ENCODE data around the gene FHL2. TPM values are rescaled to one million over a fixed set of nuclear protein-coding genes. Genes with fewer than 3 reads are reported as not detected.
A peak's percentile ranks its signal among the peaks of the same experiment; 100 is the strongest.

FHL2 gene
- 0.15 TPM for polyA plus RNA-seq

GRCh38 chr2:105398336-105399206 lies at the start of gene FHL2:
TSS of gene FHL2 (minus strand) at chr2:105399051. CDS start at chr2:105386516, 12,535 bp downstream.
- Mint-ChIP-seq H3K4me1 (peaks cover 0 to 4% (median 2%) of the 10 kb centered on the region in 3 donors), H3K27me3 (peaks cover 30% of the 10 kb centered on the region), H3K9me3 (no peaks in the 10 kb centered on the region), H3K4me3 (peak within 1 kb of the TSS; percentile 63 to 89 (median 82)), H3K36me3 (no peaks in the 10 kb centered on the region), H3K27ac (no peak within 1 kb of the TSS)

- Mint-ChIP-seq H3K36me3 (peaks cover 4% of the 10 kb centered on the region), H3K4me1 (no peaks in the 10 kb centered on the region), H3K27ac (no peak overlapping the region), H3K27me3 (peaks cover 16% of the 10 kb centered on the region), H3K4me3 (no peak overlapping the region), H3K9me3 (no peaks in the 10 kb centered on the region)
Measured at GRCh38 chr2:105447476-105447875, 48.6 kb upstream of the FHL2 start.

DNA sequence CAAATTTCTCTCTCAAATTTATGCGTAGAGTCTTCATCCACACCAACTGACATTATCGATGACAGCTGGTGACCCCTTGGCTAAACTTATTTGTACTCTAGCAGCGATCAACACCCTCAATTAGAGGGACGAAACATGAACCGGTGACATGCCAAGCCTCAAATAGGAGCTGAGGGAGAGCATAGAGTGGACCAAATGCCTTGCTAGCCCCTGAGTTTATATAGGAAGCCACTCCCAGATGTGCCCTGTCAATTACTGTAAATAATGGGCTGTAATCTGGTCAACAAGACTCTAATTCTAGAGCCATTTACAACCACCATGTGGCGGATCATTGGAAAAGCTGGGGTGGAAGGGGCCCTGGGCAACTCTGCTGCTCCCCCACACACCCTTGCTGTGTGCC lies 47.6 kb upstream of the FHL2 start:
- H3K27me3 Mint-ChIP-seq = peaks cover 16% of the 10 kb centered on the region
- H3K27ac Mint-ChIP-seq = no peak overlapping the region
- peaks cover 4% of the 10 kb centered on the region for H3K36me3 Mint-ChIP-seq

GRCh38 chr2:105445976-105446375 lies 47.1 kb upstream of the FHL2 start:
- Mint-ChIP-seq H3K27me3 (peaks cover 16% of the 10 kb centered on the region), H3K9me3 (no peaks in the 10 kb centered on the region), H3K36me3 (peaks cover 4% of the 10 kb centered on the region), H3K27ac (no peak overlapping the region), H3K4me1 (no peaks in the 10 kb centered on the region), H3K4me3 (no peak overlapping the region)

More for the DNA sequence above, 47.6 kb upstream of the FHL2 start:
- Mint-ChIP-seq H3K4me1 (no peaks in the 10 kb centered on the region), H3K9me3 (no peaks in the 10 kb centered on the region), H3K4me3 (no peak overlapping the region)

DNA sequence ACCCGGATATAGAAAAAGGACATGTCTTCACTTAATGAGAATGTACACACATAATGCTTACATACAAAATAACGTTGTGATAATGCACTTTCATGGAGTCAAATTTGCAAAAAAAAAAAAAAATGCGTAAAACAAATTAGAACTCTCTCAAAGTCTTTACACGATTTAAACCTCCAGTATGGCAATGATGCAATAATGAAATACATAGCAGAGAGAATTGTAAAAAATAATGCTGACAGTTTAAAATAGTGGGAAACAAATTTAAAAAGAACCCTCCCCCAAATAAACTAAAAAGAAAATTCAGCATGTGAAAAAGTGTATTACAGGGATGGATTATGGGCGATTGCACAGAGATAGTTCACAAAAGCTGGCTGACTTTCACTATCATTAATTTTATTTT lies 46.6 kb upstream of the FHL2 start:
- no peaks in the 10 kb centered on the region for H3K4me1 Mint-ChIP-seq
- H3K9me3 Mint-ChIP-seq = no peaks in the 10 kb centered on the region
- peaks cover 4% of the 10 kb centered on the region for H3K36me3 Mint-ChIP-seq
- no peak overlapping the region for H3K4me3 Mint-ChIP-seq
- no peak overlapping the region for H3K27ac Mint-ChIP-seq
- peaks cover 16% of the 10 kb centered on the region for H3K27me3 Mint-ChIP-seq

- Mint-ChIP-seq H3K36me3 (peaks cover 4% of the 10 kb centered on the region), H3K9me3 (no peaks in the 10 kb centered on the region), H3K4me1 (no peaks in the 10 kb centered on the region), H3K4me3 (no peak overlapping the region), H3K27ac (no peak overlapping the region), H3K27me3 (peaks cover 15% of the 10 kb centered on the region)
Measured at GRCh38 chr2:105443617-105444598, 45.1 kb upstream of the FHL2 start.

- H3K27ac Mint-ChIP-seq = no peak overlapping the region
- peaks cover 7% of the 10 kb centered on the region for H3K27me3 Mint-ChIP-seq
- no peaks in the 10 kb centered on the region for H3K4me1 Mint-ChIP-seq
- no peaks in the 10 kb centered on the region for H3K36me3 Mint-ChIP-seq
- no peaks in the 10 kb centered on the region for H3K9me3 Mint-ChIP-seq
- no peak overlapping the region for H3K4me3 Mint-ChIP-seq
Measured at GRCh38 chr2:105442721-105443120, 43.9 kb upstream of the FHL2 start.

DNA sequence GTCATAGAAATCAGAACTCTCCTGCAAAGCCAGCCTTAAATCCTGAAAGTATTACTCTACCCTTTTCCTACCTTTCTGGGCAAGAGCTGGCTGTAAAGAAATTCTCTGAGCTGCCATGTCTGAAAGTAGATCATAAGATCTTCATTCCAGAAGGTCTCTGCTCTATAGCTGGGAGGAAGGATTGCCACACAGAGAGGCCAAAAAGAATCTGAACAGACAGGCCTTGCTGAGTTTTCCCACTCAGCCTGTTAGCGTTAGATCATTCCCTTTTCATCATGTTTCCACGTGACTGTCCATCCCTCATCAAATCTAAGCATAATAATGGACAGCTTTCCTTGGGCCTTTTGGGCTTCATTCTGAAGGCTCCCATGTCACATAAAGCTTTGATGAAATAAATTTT lies 43.2 kb upstream of the FHL2 start:
- peaks cover 4% of the 10 kb centered on the region for H3K27me3 Mint-ChIP-seq
- H3K27ac Mint-ChIP-seq = no peak overlapping the region
- H3K4me3 Mint-ChIP-seq = no peak overlapping the region

DNA sequence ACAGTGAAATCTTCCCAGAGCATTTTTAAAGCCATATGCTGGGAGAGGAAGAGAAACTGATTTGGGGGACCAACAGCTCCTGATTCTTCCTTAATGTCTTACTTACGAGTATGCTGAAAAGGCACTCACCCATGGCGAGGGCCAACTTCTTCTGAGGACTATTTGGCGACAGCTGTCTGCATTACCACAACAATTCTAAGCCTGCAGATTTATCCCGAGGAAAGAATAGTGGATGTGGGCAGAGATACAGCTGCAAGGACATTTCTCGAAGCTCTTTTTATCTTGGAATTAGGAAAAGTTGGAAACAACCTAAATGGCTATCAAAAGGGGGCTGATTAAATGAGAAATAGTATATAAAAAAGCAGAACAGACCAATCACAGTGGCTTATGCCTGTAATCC lies 40.3 kb upstream of the FHL2 start:
- Mint-ChIP-seq H3K36me3 (no peaks in the 10 kb centered on the region), H3K4me3 (no peak overlapping the region), H3K27ac (no peak overlapping the region), H3K4me1 (no peaks in the 10 kb centered on the region), H3K27me3 (peaks cover 6% of the 10 kb centered on the region), H3K9me3 (peaks cover 0 to 2% (median 1%) of the 10 kb centered on the region in 3 donors)

More for the DNA sequence above, 43.2 kb upstream of the FHL2 start:
- no peaks in the 10 kb centered on the region for H3K4me1 Mint-ChIP-seq
- no peaks in the 10 kb centered on the region for H3K36me3 Mint-ChIP-seq
- no peaks in the 10 kb centered on the region for H3K9me3 Mint-ChIP-seq

GRCh38 chr2:105438104-105438929 lies 39.5 kb upstream of the FHL2 start:
- Mint-ChIP-seq H3K9me3 (peaks cover 0 to 2% (median 1%) of the 10 kb centered on the region in 3 donors), H3K4me1 (no peaks in the 10 kb centered on the region), H3K27ac (no peak overlapping the region), H3K4me3 (no peak overlapping the region), H3K27me3 (peaks cover 6% of the 10 kb centered on the region), H3K36me3 (no peaks in the 10 kb centered on the region)

- no peak overlapping the region for H3K4me3 Mint-ChIP-seq
- H3K27me3 Mint-ChIP-seq = peaks cover 6% of the 10 kb centered on the region
- peaks cover 0 to 2% (median 1%) of the 10 kb centered on the region in 3 donors for H3K9me3 Mint-ChIP-seq
- no peak overlapping the region for H3K27ac Mint-ChIP-seq
- no peaks in the 10 kb centered on the region for H3K36me3 Mint-ChIP-seq
- no peaks in the 10 kb centered on the region for H3K4me1 Mint-ChIP-seq
Measured at GRCh38 chr2:105437708-105438103, 38.9 kb upstream of the FHL2 start.

GRCh38 chr2:105432749-105433148 lies 33.9 kb upstream of the FHL2 start:
- peak overlapping the region in 1 of 3 donors; percentile 25 for H3K27ac Mint-ChIP-seq
- H3K27me3 Mint-ChIP-seq = peaks cover 4% of the 10 kb centered on the region
- H3K4me1 Mint-ChIP-seq = no peaks in the 10 kb centered on the region
- peaks cover 3% of the 10 kb centered on the region for H3K36me3 Mint-ChIP-seq
- peaks cover 1 to 4% (median 2%) of the 10 kb centered on the region in 3 donors for H3K9me3 Mint-ChIP-seq
- H3K4me3 Mint-ChIP-seq = no peak overlapping the region

GRCh38 chr2:105432044-105432399 lies 33.2 kb upstream of the FHL2 start:
- Mint-ChIP-seq H3K4me3 (no peak overlapping the region), H3K36me3 (peaks cover 3% of the 10 kb centered on the region), H3K9me3 (peaks cover 1 to 4% (median 2%) of the 10 kb centered on the region in 3 donors), H3K27ac (no peak overlapping the region), H3K4me1 (no peaks in the 10 kb centered on the region), H3K27me3 (peaks cover 4% of the 10 kb centered on the region)

- peaks cover 0 to 4% (median 1%) of the 10 kb centered on the region in 3 donors for H3K9me3 Mint-ChIP-seq
Measured at GRCh38 chr2:105431367-105432043, 32.7 kb upstream of the FHL2 start.

More at GRCh38 chr2:105431367-105432043, 32.7 kb upstream of the FHL2 start:
- Mint-ChIP-seq H3K36me3 (peaks cover 3% of the 10 kb centered on the region), H3K27me3 (peaks cover 6% of the 10 kb centered on the region), H3K27ac (no peak overlapping the region), H3K4me1 (no peaks in the 10 kb centered on the region), H3K4me3 (no peak overlapping the region)

Measured in IgD-negative memory B cell (primary cell).